ENCODE measurements around the gene SPP1.
"Not testable (repeated sequence)": the region's sequence is repeated elsewhere in the genome, so short reads cannot be mapped to it uniquely, and the experiment has no call there.

Gene SPP1

GRCh38 chr4:87986508-87986907, 11.0 kb downstream of the SPP1 start:
- no peak for DNase-seq (ENCODE audit: low spot score)

- DNase-seq (ENCODE audit: low spot score), result no peak
Observed at GRCh38 chr4:87989765-87990164, 14.3 kb downstream of the SPP1 start.

- DNase-seq (ENCODE audit: low spot score), result no peak
Observed at GRCh38 chr4:87995435-87995834, 19.9 kb downstream of the SPP1 start.

GRCh38 chr4:87999191-87999691, 23.7 kb downstream of the SPP1 start:
- DNase-seq (ENCODE audit: low spot score), result not testable (repeated sequence)

GRCh38 chr4:88001871-88002270, 26.4 kb downstream of the SPP1 start:
- DNase-seq (ENCODE audit: low spot score), result no peak

- no peak for DNase-seq (ENCODE audit: low spot score)
Observed at GRCh38 chr4:88002786-88003185, 27.3 kb downstream of the SPP1 start.

- no peak for DNase-seq (ENCODE audit: low spot score)
Observed at GRCh38 chr4:88003261-88003660, 27.7 kb downstream of the SPP1 start.

GRCh38 chr4:88005076-88005475, 29.6 kb downstream of the SPP1 start:
- DNase-seq (ENCODE audit: low spot score), result no peak

GRCh38 chr4:88005946-88006345, 30.4 kb downstream of the SPP1 start:
- DNase-seq (ENCODE audit: low spot score), result no peak

GRCh38 chr4:88006956-88007303, 31.4 kb downstream of the SPP1 start:
- no peak for DNase-seq (ENCODE audit: low spot score)

GRCh38 chr4:88007304-88008121, 32.0 kb downstream of the SPP1 start, which contains the start of gene PKD2:
PKD2 (plus strand) TSS chr4:88007635; CDS start chr4:88007734, 99 bp downstream.
- DNase-seq (ENCODE audit: low spot score), result peak; percentile 69

- DNase-seq (ENCODE audit: low spot score), result no peak
Observed at GRCh38 chr4:88008122-88008742, 32.7 kb downstream of the SPP1 start.

GRCh38 chr4:88008743-88009171, 33.2 kb downstream of the SPP1 start:
- DNase-seq (ENCODE audit: low spot score), result no peak

GRCh38 chr4:88009871-88010270, 34.4 kb downstream of the SPP1 start:
- DNase-seq (ENCODE audit: low spot score), result no peak

- no peak for DNase-seq (ENCODE audit: low spot score)
Observed at GRCh38 chr4:88010966-88011365, 35.5 kb downstream of the SPP1 start.

GRCh38 chr4:88012647-88013046, 37.1 kb downstream of the SPP1 start:
- no peak for DNase-seq (ENCODE audit: low spot score)

- DNase-seq (ENCODE audit: low spot score), result no peak
Observed at GRCh38 chr4:88014386-88014905, 38.9 kb downstream of the SPP1 start.

- no peak for DNase-seq (ENCODE audit: low spot score)
Observed at GRCh38 chr4:88015659-88016295, 40.3 kb downstream of the SPP1 start.

GRCh38 chr4:88017516-88018297, 42.2 kb downstream of the SPP1 start:
- DNase-seq (ENCODE audit: low spot score), result no peak

- DNase-seq (ENCODE audit: low spot score), result no peak
Observed at GRCh38 chr4:88018466-88018865, 43.0 kb downstream of the SPP1 start.

GRCh38 chr4:88021824-88022223, 46.3 kb downstream of the SPP1 start:
- no peak for DNase-seq (ENCODE audit: low spot score)

- no peak for DNase-seq (ENCODE audit: low spot score)
Observed at GRCh38 chr4:88022289-88022688, 46.8 kb downstream of the SPP1 start.
